IMR-90 (cell line): Measurements from ENCODE around the gene PPM1F. TPM values are rescaled to one million over a fixed set of nuclear protein-coding genes. Genes with fewer than 3 reads are reported as not detected.
A peak's percentile ranks its signal among the peaks of the same experiment; 100 is the strongest.

Source experiments
- ATAC-seq: fragments of 200-7000 bp; cut with Tn5 transposase; 2 replicates; pipeline ENCODE4 v1.9.1; 2020; ENCODE audit warnings: low read depth, mild to moderate bottlenecking, moderate library complexity
- BruUV-seq: library from RNA; stranded (reverse); fragments of 400-500 nt; replicated peaks from 2 replicates; lab custom pipeline; 2021; lab: Mats Ljungman, UMichigan
- CTCF ChIA-PET: fragments of 300-600 bp; formaldehyde crosslinking; extraction: SDS; loops from one replicate; lab custom pipeline; 2021; ENCODE audit warnings: antibody characterized with exemption; lab: Yijun Ruan, JAX
- POLR2A ChIA-PET: fragments of 300-600 bp; sonication (Branson Sonifier 250); formaldehyde crosslinking; loops from one replicate; lab custom pipeline; 2022; ENCODE audit warnings: antibody characterized with exemption; ENCODE audit not compliant: unreplicated experiment; lab: Charles Lee
- DNase-seq: peaks from one replicate; pipeline ENCODE4 v3.0.0; 2013
- H2AFZ ChIP-seq: replicated peaks from 2 replicates; pipeline ENCODE3; 2013; ENCODE audit warnings: low read length, mild to moderate bottlenecking; ENCODE audit not compliant: poor library complexity
- H2AK5ac ChIP-seq: 2 replicates; pipeline ENCODE4 v1.6.1; 2013; ENCODE audit warnings: low read depth, low read length, inconsistent platforms
- H2AK9ac ChIP-seq: replicated peaks from 2 replicates; pipeline ENCODE3; 2013; ENCODE audit warnings: mild to moderate bottlenecking, low read depth, low read length, moderate library complexity; ENCODE audit not compliant: poor library complexity
- H2BK120ac ChIP-seq: 2 replicates; pipeline ENCODE4 v1.6.1; 2013; ENCODE audit warnings: low read depth, low read length, inconsistent platforms
- H2BK15ac ChIP-seq: 3 replicates; pipeline ENCODE4 v1.6.1; 2013; ENCODE audit warnings: low read depth, low read length, inconsistent platforms
- H2BK20ac ChIP-seq: 2 replicates; pipeline ENCODE4 v1.6.1; 2013; ENCODE audit warnings: low read depth, mild to moderate bottlenecking, inconsistent platforms, low read length, moderate library complexity
- H2BK5ac ChIP-seq: 2 replicates; pipeline ENCODE4 v1.6.1; 2013; ENCODE audit warnings: mild to moderate bottlenecking, low read depth, low read length, inconsistent platforms; ENCODE audit not compliant: poor library complexity, severe bottlenecking
- H3K14ac ChIP-seq: replicated peaks from 2 replicates; pipeline ENCODE4 v1.6.1; 2013; ENCODE audit warnings: low read depth, low read length, inconsistent platforms
- H3K18ac ChIP-seq: 2 replicates; pipeline ENCODE4 v1.6.1; 2013; ENCODE audit warnings: low read depth, low read length, control low read depth
- H3K23ac ChIP-seq: 2 replicates; pipeline ENCODE4 v1.6.1; 2013; ENCODE audit warnings: low read depth, low read length, inconsistent platforms
- H3K27ac ChIP-seq: 2 replicates; pipeline ENCODE4 v1.5.1; 2013; ENCODE audit warnings: mild to moderate bottlenecking, control low read depth, low read length; ENCODE audit not compliant: insufficient read depth
- H3K27me3 ChIP-seq: 2 replicates; pipeline ENCODE4 v1.6.1; 2013; ENCODE audit warnings: low read length; ENCODE audit not compliant: control insufficient read depth, insufficient read depth
- H3K36me3 ChIP-seq: 2 replicates; pipeline ENCODE4 v1.6.1; 2013; ENCODE audit warnings: low read length, mixed read lengths; ENCODE audit not compliant: control insufficient read depth, insufficient read depth
- H3K4ac ChIP-seq: 2 replicates; pipeline ENCODE4 v1.6.1; 2013; ENCODE audit warnings: low read depth, low read length, inconsistent platforms
- H3K4me1 ChIP-seq: 2 replicates; pipeline ENCODE4 v1.6.1; 2013; ENCODE audit warnings: low read length, mixed read lengths; ENCODE audit not compliant: control insufficient read depth, insufficient read depth
- H3K4me2 ChIP-seq: 2 replicates; pipeline ENCODE4 v1.6.1; 2013; ENCODE audit warnings: low read depth, mild to moderate bottlenecking, control low read depth, low read length, moderate library complexity
- H3K4me3 ChIP-seq: 2 replicates; pipeline ENCODE4 v1.5.1; 2013; ENCODE audit warnings: low read depth, mild to moderate bottlenecking, control low read depth, low read length, moderate library complexity; ENCODE audit not compliant: insufficient read depth
- H3K56ac ChIP-seq: 2 replicates; pipeline ENCODE4 v1.6.1; 2013; ENCODE audit warnings: low read length, inconsistent platforms; ENCODE audit not compliant: insufficient read depth; ENCODE audit errors: extremely low read depth
- H3K79me1 ChIP-seq, 2 experiments: 2 replicates each; pipeline ENCODE4 v1.6.1; 2013; ENCODE audit warnings: low read length in 2 of 2, inconsistent platforms in 1 of 2, low read depth in 1 of 2
- H3K9ac ChIP-seq: 2 replicates; pipeline ENCODE4 v1.6.1; 2013; ENCODE audit warnings: low read depth, low read length, control low read depth
- H3K9me1 ChIP-seq: 2 replicates; pipeline ENCODE4 v1.6.1; 2013; ENCODE audit warnings: low read length, inconsistent platforms; ENCODE audit not compliant: insufficient read depth
- H3K9me3 ChIP-seq: 2 replicates; pipeline ENCODE4 v1.6.1; 2013; ENCODE audit warnings: low read length; ENCODE audit not compliant: control insufficient read depth, insufficient read depth
- H4K20me1 ChIP-seq: 2 replicates; pipeline ENCODE4 v1.6.1; 2013; ENCODE audit warnings: low read length, inconsistent platforms; ENCODE audit not compliant: insufficient read depth
- H4K5ac ChIP-seq: 2 replicates; pipeline ENCODE4 v1.6.1; 2013; ENCODE audit warnings: mild to moderate bottlenecking, low read depth, low read length, control low read depth
- H4K8ac ChIP-seq, 2 experiments: 2 replicates each; pipeline ENCODE4 v1.6.1; 2013; ENCODE audit warnings: low read depth in 2 of 2, low read length in 2 of 2, control low read depth in 1 of 2, inconsistent platforms in 1 of 2
- H4K91ac ChIP-seq: 2 replicates; pipeline ENCODE4 v1.6.1; 2013; ENCODE audit warnings: low read depth, low read length, inconsistent platforms; ENCODE audit not compliant: insufficient read depth
- CEBPB ChIP-seq: IDR thresholded peaks from 2 replicates; pipeline ENCODE4 v1.6.1; 2012; ENCODE audit warnings: low read depth, low read length, improper control_type of control experiment
- CHD1 ChIP-seq: IDR thresholded peaks from 2 replicates; pipeline ENCODE4 v1.6.1; 2012; ENCODE audit warnings: low read depth, low read length, improper control_type of control experiment
- ELK1 ChIP-seq: fragments of 150-350 bp; IDR thresholded peaks from 2 replicates; pipeline ENCODE4 v1.6.1; 2016; ENCODE audit warnings: low read depth, mild to moderate bottlenecking, low read length, moderate library complexity, borderline replicate concordance
- FOS ChIP-seq: fragments of 150-350 bp; IDR thresholded peaks from 2 replicates; pipeline ENCODE4 v1.6.1; 2016; ENCODE audit warnings: low read depth, low read length
- MAFK ChIP-seq: IDR thresholded peaks from 2 replicates; pipeline ENCODE4 v1.6.1; 2012; ENCODE audit warnings: low read depth, low read length, improper control_type of control experiment
- NFE2L2 ChIP-seq: fragments of 150-350 bp; IDR thresholded peaks from 2 replicates; pipeline ENCODE4 v1.6.1; 2016; ENCODE audit warnings: low read depth, mild to moderate bottlenecking, low read length
- POLR2A ChIP-seq: IDR thresholded peaks from 2 replicates; pipeline ENCODE4 v1.6.1; 2012; ENCODE audit warnings: mild to moderate bottlenecking, low read depth, low read length
- RAD21 ChIP-seq: IDR thresholded peaks from 2 replicates; pipeline ENCODE4 v1.6.1; 2012; ENCODE audit warnings: low read length, improper control_type of control experiment
- RCOR1 ChIP-seq: IDR thresholded peaks from 2 replicates; pipeline ENCODE4 v1.6.1; 2012; ENCODE audit warnings: mild to moderate bottlenecking, low read length, improper control_type of control experiment; ENCODE audit not compliant: insufficient replicate concordance
- SMC3 ChIP-seq: fragments of 150-350 bp; IDR thresholded peaks from 2 replicates; pipeline ENCODE4 v1.6.1; 2016; ENCODE audit warnings: low read depth, mild to moderate bottlenecking, antibody characterized with exemption, low read length, moderate library complexity
- WGBS, 2 experiments: methylation state at CpG; one replicate each; pipeline versions ENCODE4 v1.1.5 to v1.1.7; 2013; ENCODE audit warnings: missing lambda C conversion rate in 2 of 2; ENCODE audit not compliant: insufficient read length in 1 of 2; ENCODE audit errors: extremely low coverage in 2 of 2; 5-methylcytosine and 5-hydroxymethylcytosine counted together
- dilution Hi-C: fragments of 300-500 bp; cut with HindIII; formaldehyde crosslinking; loops from one replicate; pipeline ENCODE4 v1.14.3; 2018; ENCODE audit warnings: low sequenced_read_pairs; ENCODE audit not compliant: unreplicated experiment
- in situ Hi-C: fragments of 300-500 bp; cut with MboI; formaldehyde crosslinking; loops from 3 replicates; pipeline ENCODE4 v1.14.3; 2019; ENCODE audit warnings: low sequenced_read_pairs, inconsistent platforms, mixed read lengths
- intact Hi-C: fragments of 100-400 bp; cut with micrococcal nuclease; formaldehyde crosslinking; loops from 2 replicates; pipeline ENCODE4 v1.10.0; 2022
- polyA plus RNA-seq, 3 experiments: library from polyadenylated mRNA; depleted of rRNA; stranded (reverse); fragments of >200 nt; gene quantifications; 2 replicates each; pipeline ENCODE4 v1.2.3, GENCODE V29; 2012; ENCODE audit warnings: low replicate concordance in 1 of 3
- total RNA-seq: library from RNA; depleted of rRNA; stranded (reverse); fragments of >200 nt; gene quantifications from 2 replicates; pipeline ENCODE4 v1.2.3, GENCODE V29; 2012
- TF ChIP-seq, protein P1 (sequence below): conservative IDR thresholded peaks from 2 replicates; pipeline ENCODE4 v1.5.1; 2012; ENCODE audit warnings: mild to moderate bottlenecking, low read depth, low read length, improper control_type of control experiment
- TF ChIP-seq, protein P2 (sequence below): fragments of 150-350 bp; IDR thresholded peaks from 2 replicates; pipeline ENCODE4 v1.6.1; 2017; ENCODE audit warnings: mild to moderate bottlenecking, antibody characterized with exemption, low read length, low read depth

The PPM1F gene
- total and polyA plus RNA-seq, 2 of the 4 experiments (the other 2 are of a cell fraction), result 20.8 to 30.3 TPM

DNA sequence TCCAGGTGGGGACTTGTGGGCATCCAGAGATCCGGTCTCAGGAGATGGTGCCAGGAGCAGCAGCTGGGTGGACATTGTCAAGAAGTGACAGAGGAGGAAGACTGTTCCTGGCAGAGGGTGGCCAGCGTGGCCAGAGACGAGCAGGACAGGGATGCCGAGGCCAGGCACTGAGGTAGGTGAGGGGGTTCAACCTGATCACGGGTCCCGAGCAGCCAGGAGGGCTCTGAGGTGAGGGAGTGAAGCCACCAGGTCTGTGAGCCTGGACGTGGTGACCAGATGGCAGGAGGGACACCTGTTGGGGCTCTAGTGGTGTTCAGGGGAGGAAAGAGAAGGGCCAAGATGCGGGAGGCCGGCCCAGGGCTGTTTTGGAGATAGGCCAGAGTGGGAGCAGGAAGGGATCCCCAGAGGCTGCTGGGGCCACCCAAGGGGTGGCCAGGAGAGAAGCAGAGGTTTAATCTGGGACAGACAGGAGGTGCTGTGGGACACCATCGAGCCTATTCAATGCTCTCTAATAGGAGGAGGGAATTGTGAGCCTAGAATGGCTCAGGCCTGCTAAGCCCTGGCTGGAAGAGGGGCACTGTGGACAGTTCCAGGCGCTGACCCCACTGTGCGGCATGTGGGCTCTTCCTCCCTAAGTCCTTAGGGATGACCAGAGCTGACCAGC is 6.3 kb downstream of the PPM1F start:
- no peak overlapping the region for H3K9ac ChIP-seq
- TF ChIP-seq, protein P1, sequence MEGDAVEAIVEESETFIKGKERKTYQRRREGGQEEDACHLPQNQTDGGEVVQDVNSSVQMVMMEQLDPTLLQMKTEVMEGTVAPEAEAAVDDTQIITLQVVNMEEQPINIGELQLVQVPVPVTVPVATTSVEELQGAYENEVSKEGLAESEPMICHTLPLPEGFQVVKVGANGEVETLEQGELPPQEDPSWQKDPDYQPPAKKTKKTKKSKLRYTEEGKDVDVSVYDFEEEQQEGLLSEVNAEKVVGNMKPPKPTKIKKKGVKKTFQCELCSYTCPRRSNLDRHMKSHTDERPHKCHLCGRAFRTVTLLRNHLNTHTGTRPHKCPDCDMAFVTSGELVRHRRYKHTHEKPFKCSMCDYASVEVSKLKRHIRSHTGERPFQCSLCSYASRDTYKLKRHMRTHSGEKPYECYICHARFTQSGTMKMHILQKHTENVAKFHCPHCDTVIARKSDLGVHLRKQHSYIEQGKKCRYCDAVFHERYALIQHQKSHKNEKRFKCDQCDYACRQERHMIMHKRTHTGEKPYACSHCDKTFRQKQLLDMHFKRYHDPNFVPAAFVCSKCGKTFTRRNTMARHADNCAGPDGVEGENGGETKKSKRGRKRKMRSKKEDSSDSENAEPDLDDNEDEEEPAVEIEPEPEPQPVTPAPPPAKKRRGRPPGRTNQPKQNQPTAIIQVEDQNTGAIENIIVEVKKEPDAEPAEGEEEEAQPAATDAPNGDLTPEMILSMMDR, result no peak
- TF ChIP-seq NFE2L2, result no peak
- TF ChIP-seq ELK1, result no peak
- no peak for TF ChIP-seq RAD21
- TF ChIP-seq POLR2A, result no peak
- no peak for TF ChIP-seq FOS
- no peak for TF ChIP-seq RCOR1
- no peak for TF ChIP-seq CHD1
- no peak for TF ChIP-seq CEBPB
- TF ChIP-seq MAFK, result no peak
- TF ChIP-seq, protein P2, sequence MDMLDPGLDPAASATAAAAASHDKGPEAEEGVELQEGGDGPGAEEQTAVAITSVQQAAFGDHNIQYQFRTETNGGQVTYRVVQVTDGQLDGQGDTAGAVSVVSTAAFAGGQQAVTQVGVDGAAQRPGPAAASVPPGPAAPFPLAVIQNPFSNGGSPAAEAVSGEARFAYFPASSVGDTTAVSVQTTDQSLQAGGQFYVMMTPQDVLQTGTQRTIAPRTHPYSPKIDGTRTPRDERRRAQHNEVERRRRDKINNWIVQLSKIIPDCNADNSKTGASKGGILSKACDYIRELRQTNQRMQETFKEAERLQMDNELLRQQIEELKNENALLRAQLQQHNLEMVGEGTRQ, result no peak
- TF ChIP-seq SMC3, result no peak

More for the DNA sequence above, 6.3 kb downstream of the PPM1F start:
- Histone ChIP-seq H3K36me3 (peaks cover 20% of the 10 kb centered on the region), H3K9me3 (no peaks in the 10 kb centered on the region), H4K5ac (peak overlapping the region; percentile 60; the same call in 1 of the 2 replicates), H3K4me3 (no peak overlapping the region), H4K20me1 (peaks cover 6% of the 10 kb centered on the region; the same call in 1 of the 2 replicates), H3K4me2 (no peak overlapping the region), H2AK9ac (peak overlapping the region; percentile 80), H2BK5ac (peak overlapping the region; percentile 78), H3K9me1 (peaks cover 34% of the 10 kb centered on the region), H3K18ac (no peak overlapping the region; the same call in 1 of the 2 replicates), H3K56ac (no peak overlapping the region), H3K23ac (peak overlapping the region; percentile 64; the same call in 1 of the 2 replicates), H3K4me1 (peaks cover 25% of the 10 kb centered on the region), H2BK15ac (no peak overlapping the region), H2AFZ (no peak overlapping the region), H3K4ac (peak overlapping the region; percentile 85), H4K91ac (peak overlapping the region; percentile 88), H4K8ac (peak overlapping the region; percentile 9 to 61; a peak in 2 of 4 replicates), H2AK5ac (peak overlapping the region; percentile 77; the same call in 1 of the 2 replicates), H2BK120ac (peak overlapping the region; percentile 81), H3K27ac (peak overlapping the region; percentile 82), H2BK20ac (no peak overlapping the region), H3K14ac (peak overlapping the region; percentile 49; the same call in 1 of the 2 replicates), H3K27me3 (no peaks in the 10 kb centered on the region), H3K79me1 (peaks cover 33 to 90% of the 10 kb centered on the region in 2 experiments)
- ChIA-PET CTCF (interaction anchor here (1.6 kb wide), 1 partner anchor 233 kb away, joined by 3 read pairs; no protein-coding TSS in a partner anchor), POLR2A (no interaction called here)
- no peak for DNase-seq
- WGBS, 2 experiments, result 79% methylated on average over 4 of the region's 12 CpGs; no CpG with 5 or more reads in 1 of the 2 experiments
- in situ Hi-C loops (no loop called here), dilution Hi-C loops (no loop called here), intact Hi-C loops (no loop called here)
- no TSS peak for BruUV-seq
- no peak for ATAC-seq
